Natural killer cell (primary cell): ENCODE data around the gene BTBD9. TPM values are rescaled to one million over a fixed set of nuclear protein-coding genes. Genes with fewer than 3 reads are reported as not detected.
A peak's percentile ranks its signal among the peaks of the same experiment; 100 is the strongest.

Experiments used
- ATAC-seq, 3 donors: fragments of 150-1000 bp in 2 of 3; fragments of 200-7000 bp in 1 of 3; cut with Tn5 transposase; 1 replicate in 1 of 3; 2 replicates in 2 of 3; pipeline ENCODE4 v1.10.0; 2021; ENCODE audit warnings: mild to moderate bottlenecking in 2 of 3, moderate library complexity in 2 of 3
- DNase-seq, 2 donors: peaks; one replicate each; pipeline versions ENCODE4 v3.0.0 to v3.0.0-alpha.2; 2013 to 2021; ENCODE audit warnings: mixed read lengths in 1 of 2
- H3K27ac ChIP-seq: one replicate; pipeline ENCODE4 v1.5.1; 2013; ENCODE audit warnings: mild to moderate bottlenecking, low read length
- H3K27me3 ChIP-seq: one replicate; pipeline ENCODE4 v1.6.1; 2013; ENCODE audit warnings: low read length; ENCODE audit not compliant: control insufficient read depth, insufficient read depth
- H3K36me3 ChIP-seq: one replicate; pipeline ENCODE4 v1.6.1; 2013; ENCODE audit warnings: low read length; ENCODE audit not compliant: control insufficient read depth, insufficient read depth
- H3K4me1 ChIP-seq: one replicate; pipeline ENCODE4 v1.6.1; 2013; ENCODE audit warnings: low read length; ENCODE audit not compliant: control insufficient read depth, insufficient read depth
- H3K4me3 ChIP-seq: one replicate; pipeline ENCODE4 v1.5.1; 2013; ENCODE audit warnings: low read length
- H3K9me3 ChIP-seq: one replicate; pipeline ENCODE4 v1.6.1; 2013; ENCODE audit warnings: low read length; ENCODE audit not compliant: control insufficient read depth, insufficient read depth
- H3K27ac Mint-ChIP-seq, 2 donors: one replicate each; pipeline ENCODE4 v1.8.0; 2022; ENCODE audit warnings: mild to moderate bottlenecking in 2 of 2, mixed read lengths in 2 of 2, moderate library complexity in 1 of 2
- H3K27me3 Mint-ChIP-seq, 2 donors: one replicate each; pipeline ENCODE4 v1.8.0; 2022; ENCODE audit warnings: low read depth in 2 of 2, mixed read lengths in 2 of 2
- H3K36me3 Mint-ChIP-seq: one replicate; pipeline ENCODE4 v1.8.0; 2022; ENCODE audit warnings: mixed read lengths
- H3K4me1 Mint-ChIP-seq, 2 donors: one replicate each; pipeline ENCODE4 v1.8.0; 2022; ENCODE audit warnings: mixed read lengths in 2 of 2
- H3K4me3 Mint-ChIP-seq: one replicate; pipeline ENCODE4 v1.8.0; 2022; ENCODE audit warnings: mild to moderate bottlenecking, moderate library complexity, mixed read lengths
- H3K9me3 Mint-ChIP-seq, 2 donors: one replicate each; pipeline ENCODE4 v1.8.0; 2022; ENCODE audit warnings: mixed read lengths in 2 of 2
- WGBS: methylation state at CpG from one replicate; pipeline ENCODE4 v1.1.7; 2013; ENCODE audit warnings: missing lambda C conversion rate; ENCODE audit not compliant: insufficient coverage; 5-methylcytosine and 5-hydroxymethylcytosine counted together
- intact Hi-C: fragments of 100-400 bp; cut with micrococcal nuclease; formaldehyde crosslinking; loops from one replicate; pipeline ENCODE4 v1.14.2; 2022
- total RNA-seq, 4 donors: library from RNA; stranded (reverse); fragments of 120-200 nt in 1 of 4; gene quantifications; one replicate each; pipeline versions ENCODE4 v1.2.3 to v1.2.4, GENCODE V29; 2013 to 2022
- TF ChIP-seq, protein P1 (sequence below): fragments of 200-600 bp; IDR thresholded peaks from one replicate; pipeline ENCODE4 v1.8.0; 2022; ENCODE audit warnings: antibody characterized with exemption

BTBD9 gene
- total RNA-seq, 3 donors from 2014 or later (not counting 1 experiment from before 2014, with no cell fraction given) = 51.6 to 70.3 (median 54.3) TPM

DNA sequence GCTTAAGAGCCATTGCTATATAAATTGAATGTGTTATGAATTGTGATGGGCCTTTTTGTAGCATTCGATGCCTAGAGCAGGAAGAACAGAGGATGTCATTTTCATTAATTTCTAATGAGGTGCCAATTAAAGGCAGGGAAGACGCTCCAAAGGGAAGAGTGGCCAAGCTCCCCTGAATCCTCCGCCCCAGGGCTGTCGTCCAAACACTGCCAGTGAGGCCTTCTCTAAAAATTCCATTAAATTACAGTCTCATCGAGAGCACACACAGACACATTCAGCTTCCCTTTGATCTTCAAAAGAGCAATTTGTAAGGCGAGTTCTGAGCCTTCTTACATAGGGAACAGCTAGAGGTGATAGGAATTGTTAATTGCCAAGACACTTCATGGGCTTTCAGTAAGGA, 520.2 kb downstream of the BTBD9 start:
- no peak overlapping the region for H3K27ac ChIP-seq
- H3K36me3 Mint-ChIP-seq = peaks cover 7% of the 10 kb centered on the region
- H3K4me1 Mint-ChIP-seq = peaks cover 39 to 52% of the 10 kb centered on the region in 2 donors

DNA sequence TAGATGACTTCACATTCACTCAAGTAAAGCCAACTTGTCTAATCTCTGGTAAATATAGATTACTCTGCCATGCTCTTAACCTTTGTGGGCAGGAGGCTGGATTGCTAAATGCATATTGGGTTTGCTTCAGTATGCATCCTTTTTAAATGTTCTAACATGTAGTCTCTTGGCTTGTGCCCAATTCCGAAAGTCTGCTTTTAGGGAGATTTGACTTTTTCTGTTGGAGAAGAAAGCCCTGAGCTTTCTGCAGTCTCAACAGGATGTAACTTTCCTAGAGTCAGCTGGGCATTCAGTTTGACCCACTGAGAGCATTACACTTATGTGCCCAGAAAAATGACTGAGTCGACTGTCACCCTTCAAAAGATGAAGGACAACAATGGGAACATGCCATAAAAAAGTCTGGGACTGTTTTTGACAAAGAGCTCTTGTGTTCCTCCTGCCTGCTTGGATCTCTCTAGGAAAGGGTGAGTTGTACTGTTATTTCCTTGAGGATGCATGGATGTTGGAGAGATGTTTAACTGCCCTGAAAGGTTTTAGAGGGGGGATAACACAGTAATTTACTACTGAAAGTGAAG, 520.9 kb downstream of the BTBD9 start:
- Mint-ChIP-seq H3K27me3 (no peaks in the 10 kb centered on the region), H3K36me3 (peaks cover 7% of the 10 kb centered on the region), H3K27ac (peak overlapping the region; percentile 25 to 43), H3K4me1 (peaks cover 44 to 59% of the 10 kb centered on the region in 2 donors), H3K4me3 (no peak overlapping the region), H3K9me3 (no peaks in the 10 kb centered on the region)
- no peak overlapping the region for H3K4me3 ChIP-seq
- intact Hi-C loops = no loop called here
- peaks cover 24% of the 10 kb centered on the region for H3K36me3 ChIP-seq
- H3K9me3 ChIP-seq = no peaks in the 10 kb centered on the region
- ATAC-seq = no peak
- TF ChIP-seq, protein P1, sequence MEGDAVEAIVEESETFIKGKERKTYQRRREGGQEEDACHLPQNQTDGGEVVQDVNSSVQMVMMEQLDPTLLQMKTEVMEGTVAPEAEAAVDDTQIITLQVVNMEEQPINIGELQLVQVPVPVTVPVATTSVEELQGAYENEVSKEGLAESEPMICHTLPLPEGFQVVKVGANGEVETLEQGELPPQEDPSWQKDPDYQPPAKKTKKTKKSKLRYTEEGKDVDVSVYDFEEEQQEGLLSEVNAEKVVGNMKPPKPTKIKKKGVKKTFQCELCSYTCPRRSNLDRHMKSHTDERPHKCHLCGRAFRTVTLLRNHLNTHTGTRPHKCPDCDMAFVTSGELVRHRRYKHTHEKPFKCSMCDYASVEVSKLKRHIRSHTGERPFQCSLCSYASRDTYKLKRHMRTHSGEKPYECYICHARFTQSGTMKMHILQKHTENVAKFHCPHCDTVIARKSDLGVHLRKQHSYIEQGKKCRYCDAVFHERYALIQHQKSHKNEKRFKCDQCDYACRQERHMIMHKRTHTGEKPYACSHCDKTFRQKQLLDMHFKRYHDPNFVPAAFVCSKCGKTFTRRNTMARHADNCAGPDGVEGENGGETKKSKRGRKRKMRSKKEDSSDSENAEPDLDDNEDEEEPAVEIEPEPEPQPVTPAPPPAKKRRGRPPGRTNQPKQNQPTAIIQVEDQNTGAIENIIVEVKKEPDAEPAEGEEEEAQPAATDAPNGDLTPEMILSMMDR = no peak
- DNase-seq = no peak
- 94% methylated on average over 2 of the region's 2 CpGs for WGBS
- H3K4me1 ChIP-seq = no peaks in the 10 kb centered on the region
- no peak overlapping the region for H3K27ac ChIP-seq
- H3K27me3 ChIP-seq = no peaks in the 10 kb centered on the region

More for the DNA sequence above, 520.2 kb downstream of the BTBD9 start:
- peaks cover 24% of the 10 kb centered on the region for H3K36me3 ChIP-seq
- H3K4me1 ChIP-seq = no peaks in the 10 kb centered on the region
- intact Hi-C loops = no loop called here
- no peaks in the 10 kb centered on the region for H3K9me3 Mint-ChIP-seq
- no peak overlapping the region for H3K4me3 ChIP-seq
- H3K27me3 ChIP-seq = no peaks in the 10 kb centered on the region
- H3K27me3 Mint-ChIP-seq = no peaks in the 10 kb centered on the region
- no peak overlapping the region for H3K4me3 Mint-ChIP-seq
- H3K27ac Mint-ChIP-seq = peak overlapping the region; percentile 25 to 43
- DNase-seq (no peak), ATAC-seq (no peak)
- H3K9me3 ChIP-seq = no peaks in the 10 kb centered on the region
- TF ChIP-seq, protein P1 = no peak
- 99% methylated on average over 6 of the region's 6 CpGs for WGBS

Other genes with a start within 250 kb of the BTBD9 start
- gene GLO1, start 63.2 kb upstream of the BTBD9 start, total RNA-seq = 10 to 100 TPM; 24.2 to 31.3 (median 27.6) TPM
- gene DNAH8, start 75.4 kb upstream of the BTBD9 start, total RNA-seq = under 1 TPM in 1 of 3 donors, not detected in 2; 0.10 TPM